GM21576 (cell line): ENCODE data around the gene SLC12A5.
"Not testable (repeated sequence)": the region's sequence is repeated elsewhere in the genome, so short reads cannot be mapped to it uniquely, and the experiment has no call there.

Experiments
- ATAC-seq: cut with Tn5 transposase; IDR thresholded peaks from one replicate; pipeline ENCODE4 v1.9.1; 2021; ENCODE audit warnings: mild to moderate bottlenecking, moderate library complexity; ENCODE audit not compliant: unreplicated experiment

SLC12A5 gene

DNA sequence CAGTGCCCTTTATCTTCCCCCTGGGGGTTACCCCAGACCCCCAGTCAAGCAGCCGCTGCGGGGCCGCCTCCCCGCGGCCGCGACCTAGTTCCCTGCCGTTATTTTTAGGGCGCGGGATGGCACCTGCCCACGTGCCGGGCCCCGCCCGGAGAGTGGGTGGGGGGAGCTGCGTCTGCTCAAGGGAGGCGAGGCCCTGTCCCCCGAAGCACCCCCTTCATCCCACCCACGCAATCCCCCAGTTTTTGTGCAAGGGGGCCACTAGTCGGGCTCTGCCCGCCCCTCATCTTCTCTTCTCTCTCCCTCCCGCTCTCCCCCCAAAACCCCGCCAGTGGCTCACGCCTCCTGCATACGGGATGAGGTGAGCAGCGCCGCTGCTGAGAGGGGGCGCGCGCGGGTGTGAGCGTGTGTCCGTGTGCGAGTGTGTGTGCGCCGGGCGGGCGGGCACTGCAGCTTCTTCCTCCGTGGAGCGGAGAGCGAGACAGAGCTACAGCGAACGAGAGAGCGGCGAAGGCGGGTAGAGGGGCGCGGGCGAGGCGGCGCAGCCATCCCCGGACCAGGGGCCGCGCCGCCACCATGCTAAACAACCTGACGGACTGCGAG is at the start of gene SLC12A5:
Gene SLC12A5, plus strand, starts transcription at position 444 of the 600 bp plus-strand sequence. Its CDS starts 130 bp downstream, at position 574.
- ATAC-seq: no peak

GRCh38 chr20:45981261-45981660 is 47.8 kb upstream of the SLC12A5 start:
- no peak for ATAC-seq

DNA sequence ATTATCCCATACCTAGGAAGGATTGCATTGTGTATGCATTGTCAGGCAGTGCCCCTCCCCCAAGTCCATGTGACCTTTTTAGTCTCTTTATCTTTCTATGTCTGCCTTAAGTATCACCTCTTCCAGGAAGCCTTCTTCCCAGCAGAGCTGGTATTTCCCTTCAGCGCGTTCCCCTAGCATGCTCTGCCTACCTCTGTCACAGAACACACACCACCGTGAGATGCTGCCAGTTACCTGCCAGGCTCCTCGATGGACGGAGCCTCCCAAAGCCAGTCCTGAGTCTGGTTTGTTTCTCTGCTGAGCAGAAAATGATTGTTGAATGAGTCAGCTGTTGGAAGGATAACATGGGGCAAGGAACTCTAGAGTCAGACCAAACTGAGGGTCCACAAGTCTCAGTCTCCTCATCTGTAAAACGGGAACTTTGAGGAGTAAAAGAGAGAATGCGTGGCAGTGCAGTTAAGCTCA is 45.7 kb upstream of the SLC12A5 start:
- ATAC-seq: no peak

- ATAC-seq: no peak
These were observed 43.4 kb upstream of the SLC12A5 start for GRCh38 chr20:45985573-45985972.

DNA sequence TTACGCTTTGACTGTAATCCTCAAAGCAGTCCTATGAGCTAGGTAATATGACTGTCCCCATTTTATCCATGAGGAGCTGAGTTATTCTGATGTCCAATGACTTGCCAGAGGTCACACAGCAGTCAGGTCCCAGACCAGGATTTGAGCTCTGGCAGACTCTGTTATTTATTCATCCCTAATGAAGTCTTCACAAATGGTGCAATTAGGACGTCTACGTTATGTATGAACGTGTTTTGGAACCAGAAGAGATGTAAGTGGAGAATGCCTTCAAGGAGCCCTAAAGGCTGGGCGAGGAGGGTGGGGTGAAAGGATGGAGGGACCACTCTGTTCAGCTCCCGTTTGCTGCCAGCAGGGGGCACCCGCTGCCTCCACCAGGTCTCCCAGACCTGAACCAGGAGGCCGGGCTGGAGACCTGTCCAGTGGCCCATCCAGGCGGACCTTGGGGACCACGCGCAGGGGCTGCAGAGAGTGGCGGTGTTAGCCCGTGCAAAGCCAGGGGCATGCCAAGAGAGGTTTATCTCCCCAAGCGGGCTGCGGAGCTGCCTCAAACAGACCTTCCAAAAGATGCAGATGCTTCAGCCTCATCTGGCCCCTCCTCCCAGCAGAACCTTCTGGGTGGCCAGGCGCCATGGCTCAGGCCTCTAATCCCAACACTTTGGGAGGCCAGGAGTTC is 41.8 kb upstream of the SLC12A5 start:
- ATAC-seq: no peak

- ATAC-seq: not testable (repeated sequence)
These were observed 40.2 kb upstream of the SLC12A5 start for GRCh38 chr20:45988830-45989229.

DNA sequence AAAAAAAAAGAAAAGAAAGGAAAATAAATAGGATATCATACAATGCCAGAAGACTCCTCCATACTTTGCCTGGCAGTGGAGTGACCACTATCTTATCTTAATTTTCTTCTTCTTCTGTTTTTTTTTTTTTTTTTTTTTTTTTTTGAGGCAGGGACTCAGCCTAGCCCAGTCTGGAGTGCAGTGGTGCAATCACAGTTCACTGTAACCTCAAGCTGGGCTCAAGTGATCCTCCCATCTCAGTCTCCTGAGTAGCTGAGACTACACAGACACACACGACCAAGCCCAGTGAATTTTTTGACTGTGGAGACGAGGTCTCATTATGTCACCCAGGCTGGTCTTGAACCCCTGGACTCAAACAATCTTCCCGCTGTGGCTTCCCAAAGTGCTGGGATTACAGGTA is 37.4 kb upstream of the SLC12A5 start:
- no peak for ATAC-seq

DNA sequence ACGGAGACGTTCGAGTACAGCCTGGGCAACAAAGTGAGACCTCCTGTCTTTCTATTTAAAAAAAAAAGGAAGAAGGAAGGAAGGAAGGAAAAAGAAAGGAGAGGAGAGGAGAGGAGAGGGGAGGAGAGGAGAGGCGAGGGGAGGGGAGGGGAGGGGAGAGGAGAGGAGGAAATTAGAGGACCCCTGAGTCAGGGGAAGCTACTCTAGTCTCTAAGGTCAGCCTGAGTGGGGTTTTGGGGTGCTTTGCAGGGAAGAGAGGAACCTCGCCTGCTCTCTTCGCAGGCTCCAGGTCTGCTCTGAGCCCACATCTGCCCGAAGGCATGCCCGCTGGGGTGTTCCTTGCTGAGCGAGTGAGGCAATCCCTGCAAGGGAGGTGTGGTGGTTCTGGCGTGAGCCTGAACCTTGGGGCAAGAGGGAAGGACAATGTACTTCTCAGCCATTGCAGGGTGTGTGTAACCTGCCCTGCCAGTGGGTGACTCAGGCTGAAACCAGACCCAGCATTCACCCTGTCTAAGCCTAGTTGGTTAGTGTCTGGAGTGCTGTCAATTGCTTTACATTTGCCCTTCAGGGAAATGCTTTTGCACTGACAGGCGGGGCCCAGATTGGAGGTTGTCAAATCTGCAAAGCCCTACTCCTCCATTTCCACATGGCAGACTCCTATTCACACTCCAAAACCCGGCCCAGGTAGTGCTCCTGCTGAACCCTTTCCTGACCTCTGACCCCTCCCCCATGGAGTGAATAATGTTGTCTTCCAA is 35.6 kb upstream of the SLC12A5 start:
- ATAC-seq: no peak

GRCh38 chr20:45994761-45995493 is 34.1 kb upstream of the SLC12A5 start:
- no peak for ATAC-seq

DNA sequence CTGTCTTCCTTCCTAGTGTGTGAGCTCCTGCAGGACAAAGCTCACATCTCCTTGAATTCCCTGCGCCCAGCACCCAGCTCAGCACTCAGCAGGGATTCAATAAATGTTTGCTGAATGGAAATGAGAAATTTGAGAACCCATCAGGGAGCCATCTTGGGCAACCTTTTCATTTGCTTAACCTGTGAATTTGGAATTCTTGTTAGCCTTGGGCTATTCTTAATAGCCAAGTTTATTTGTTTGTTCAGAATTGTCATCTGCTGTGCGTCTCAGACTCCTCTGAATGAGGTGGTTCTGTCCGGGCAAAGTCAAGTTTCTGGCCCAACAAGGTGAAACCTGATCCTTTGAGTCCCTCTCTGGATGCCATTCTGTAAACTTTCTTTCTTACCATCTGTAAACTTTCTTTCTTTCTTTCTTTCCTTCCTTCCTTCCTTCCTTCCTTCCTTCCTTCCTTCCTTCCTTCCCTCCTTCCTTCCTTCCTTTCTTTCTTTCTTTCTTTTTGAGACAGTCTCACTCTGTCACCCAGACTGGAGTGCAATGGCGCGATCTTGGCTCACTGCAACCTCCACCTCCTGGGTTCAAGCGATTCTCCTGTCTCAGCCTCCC is 33.4 kb upstream of the SLC12A5 start:
- ATAC-seq: not testable (repeated sequence)

DNA sequence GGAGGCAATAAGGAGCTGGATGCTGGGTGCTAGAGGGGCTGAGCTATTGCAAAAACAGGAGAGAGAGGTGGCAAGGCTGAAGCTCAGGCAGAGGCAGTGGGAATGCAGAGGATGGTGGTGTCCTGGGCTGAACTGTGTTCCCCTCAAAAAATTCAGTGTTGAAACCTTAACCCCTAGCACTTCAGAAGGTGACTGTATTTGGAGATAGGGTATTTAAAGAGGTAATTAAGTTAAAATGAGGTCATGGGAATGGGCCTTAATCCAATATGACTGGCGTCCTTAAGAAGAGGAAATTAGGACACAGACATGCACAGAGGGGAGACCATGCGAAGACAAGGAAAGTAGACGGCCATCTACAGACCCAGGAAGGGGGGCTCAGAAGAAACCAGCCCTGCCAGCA is 31.8 kb upstream of the SLC12A5 start:
- ATAC-seq: no peak

DNA sequence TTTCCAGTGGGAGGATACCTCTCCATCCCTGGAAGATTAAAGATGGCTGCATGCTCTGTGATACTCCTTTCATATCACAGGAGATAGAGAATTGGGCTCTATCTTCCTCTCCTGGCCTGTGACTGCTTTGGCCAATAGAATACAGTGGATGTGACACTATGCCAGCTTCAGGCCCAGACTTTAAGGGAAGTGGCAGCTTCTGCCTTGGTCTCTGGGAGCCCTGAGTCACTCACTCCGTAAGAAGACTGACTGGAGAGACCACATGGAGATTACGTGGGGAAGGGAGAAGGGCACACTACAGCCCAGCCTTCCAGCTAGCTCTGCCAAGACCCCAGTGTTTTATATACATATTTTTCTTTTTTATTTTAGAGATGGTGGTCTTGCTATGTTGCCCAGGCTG is 30.7 kb upstream of the SLC12A5 start:
- ATAC-seq: no peak

GRCh38 chr20:45998761-45999160 is 30.3 kb upstream of the SLC12A5 start:
- no peak for ATAC-seq

GRCh38 chr20:45999557-46000261 is 29.3 kb upstream of the SLC12A5 start:
- ATAC-seq: no peak

DNA sequence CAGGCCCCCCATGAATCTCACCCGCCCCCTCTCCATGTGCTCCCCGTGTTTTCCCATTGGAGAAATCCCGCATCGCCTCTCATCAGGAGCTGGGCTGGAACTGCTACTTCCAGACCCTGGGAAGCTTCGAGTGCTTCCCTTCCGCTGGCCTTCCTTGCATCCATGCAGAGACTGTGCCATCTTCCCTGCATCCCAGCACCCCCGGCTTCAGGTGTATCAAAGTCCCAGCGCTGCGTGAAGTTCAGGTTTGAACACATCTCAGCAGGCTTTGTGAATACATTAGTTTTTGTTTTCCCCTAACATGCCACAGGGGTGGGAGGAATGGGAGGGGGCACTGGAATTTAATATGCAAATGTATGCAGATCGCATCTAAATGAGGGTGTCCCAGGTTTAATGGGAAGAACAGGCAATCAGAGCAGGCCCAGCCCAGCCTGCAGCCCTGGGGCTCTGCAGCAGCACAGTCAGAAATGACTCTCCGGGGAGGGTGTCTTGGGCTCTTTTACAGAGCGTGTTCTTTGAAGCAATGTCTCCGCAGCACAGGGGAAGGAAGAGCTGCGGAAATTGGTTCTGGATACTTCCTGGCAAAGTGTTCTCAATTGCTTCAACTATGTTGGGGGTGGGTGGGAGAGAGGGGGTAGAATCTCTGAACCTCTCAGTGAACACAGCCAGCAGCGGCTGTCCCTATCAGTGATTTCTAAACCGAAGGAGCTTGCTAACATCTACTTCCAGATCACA is 28.6 kb upstream of the SLC12A5 start:
- no peak for ATAC-seq

DNA sequence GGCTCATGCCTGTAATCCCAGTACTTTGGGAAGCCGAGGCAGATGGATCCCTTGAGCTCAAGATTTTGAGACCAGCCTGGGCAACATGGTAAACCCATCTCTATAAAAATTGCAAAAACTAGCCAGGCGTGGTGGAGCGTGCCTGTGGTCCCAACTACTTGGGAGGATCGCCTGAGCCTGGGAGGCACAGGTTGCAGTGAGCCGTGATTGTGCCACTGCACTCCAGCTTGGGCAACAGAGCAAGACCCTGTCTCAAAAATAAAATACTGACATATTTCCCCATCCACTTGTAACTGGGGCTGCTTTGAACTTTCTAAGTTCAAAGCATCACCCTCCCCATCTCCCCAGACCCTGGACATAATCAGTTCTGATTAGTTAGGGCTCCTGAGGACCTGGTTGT is 27.5 kb upstream of the SLC12A5 start:
- ATAC-seq: no peak

DNA sequence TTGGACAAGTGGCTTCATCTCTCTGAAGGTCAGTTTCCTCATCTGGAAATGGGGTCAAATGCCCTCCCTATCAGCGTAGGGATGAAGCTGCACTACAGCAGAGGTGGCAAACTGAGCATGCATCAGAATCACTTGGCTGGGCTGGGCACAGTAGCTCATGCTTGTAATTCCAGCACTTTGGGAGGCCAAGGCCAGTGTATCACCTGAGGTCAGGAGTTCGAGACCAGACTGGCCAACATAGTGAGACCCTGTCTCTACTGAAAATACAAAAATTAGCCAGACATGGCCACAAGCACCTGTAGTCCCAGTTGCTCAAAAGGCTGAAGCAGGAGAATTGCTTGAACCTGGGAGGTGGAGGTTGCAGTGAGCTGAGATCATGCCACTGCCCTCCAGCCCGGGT is 27.0 kb upstream of the SLC12A5 start:
- no peak for ATAC-seq

GRCh38 chr20:46004187-46004586 is 24.8 kb upstream of the SLC12A5 start:
- ATAC-seq: no peak

GRCh38 chr20:46004889-46005473 is 24.0 kb upstream of the SLC12A5 start:
- ATAC-seq: no peak
